ENCODE measurements around the gene GTF3C2. TPM values are rescaled to one million over a fixed set of nuclear protein-coding genes. Genes with fewer than 3 reads are reported as not detected.

Gene GTF3C2
- total RNA-seq, 4 donors from 2014 or later = 27.5 to 44.3 (median 31.6) TPM

DNA sequence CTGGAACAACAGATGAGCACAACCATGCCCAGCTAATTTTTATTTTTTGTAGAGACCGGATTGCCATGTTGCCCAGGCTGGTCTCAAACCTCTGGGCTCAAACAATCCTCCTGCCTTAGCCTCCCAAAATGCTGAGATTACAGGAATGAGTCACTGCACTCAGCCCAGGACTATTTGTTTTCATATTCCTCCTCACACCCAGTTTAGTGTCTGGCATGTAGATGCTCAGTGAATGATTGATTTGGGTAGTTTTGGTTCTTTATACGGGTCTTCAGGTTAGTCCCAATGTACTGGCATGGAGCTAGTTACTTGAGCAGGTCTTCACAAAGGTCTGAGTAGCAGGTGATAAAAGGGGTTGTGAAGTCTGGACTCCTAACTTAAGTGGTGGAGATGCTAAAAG is 7.4 kb upstream of the GTF3C2 start:
- WGBS = 84% methylated on average over 2 of the region's 2 CpGs
- no peak for DNase-seq (ENCODE audit: extremely low spot score)
- Histone ChIP-seq H3K27me3 (no peaks in the 10 kb centered on the region), H3K4me1 (peaks cover 5 to 10% (median 6%) of the 10 kb centered on the region in 4 donors), H3K9me3 (no peaks in the 10 kb centered on the region), H3K27ac (replicated peaks in 1 of 4) (no peak overlapping the region), H3K36me3 (peaks cover 47 to 61% (median 56%) of the 10 kb centered on the region in 4 donors), H3K4me3 (no peak overlapping the region)
- no peak for TF ChIP-seq POLR2AphosphoS5 (IDR thresholded peaks at IDR 0.05)
- TF ChIP-seq, protein P1, sequence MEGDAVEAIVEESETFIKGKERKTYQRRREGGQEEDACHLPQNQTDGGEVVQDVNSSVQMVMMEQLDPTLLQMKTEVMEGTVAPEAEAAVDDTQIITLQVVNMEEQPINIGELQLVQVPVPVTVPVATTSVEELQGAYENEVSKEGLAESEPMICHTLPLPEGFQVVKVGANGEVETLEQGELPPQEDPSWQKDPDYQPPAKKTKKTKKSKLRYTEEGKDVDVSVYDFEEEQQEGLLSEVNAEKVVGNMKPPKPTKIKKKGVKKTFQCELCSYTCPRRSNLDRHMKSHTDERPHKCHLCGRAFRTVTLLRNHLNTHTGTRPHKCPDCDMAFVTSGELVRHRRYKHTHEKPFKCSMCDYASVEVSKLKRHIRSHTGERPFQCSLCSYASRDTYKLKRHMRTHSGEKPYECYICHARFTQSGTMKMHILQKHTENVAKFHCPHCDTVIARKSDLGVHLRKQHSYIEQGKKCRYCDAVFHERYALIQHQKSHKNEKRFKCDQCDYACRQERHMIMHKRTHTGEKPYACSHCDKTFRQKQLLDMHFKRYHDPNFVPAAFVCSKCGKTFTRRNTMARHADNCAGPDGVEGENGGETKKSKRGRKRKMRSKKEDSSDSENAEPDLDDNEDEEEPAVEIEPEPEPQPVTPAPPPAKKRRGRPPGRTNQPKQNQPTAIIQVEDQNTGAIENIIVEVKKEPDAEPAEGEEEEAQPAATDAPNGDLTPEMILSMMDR (IDR thresholded peaks at IDR 0.05) = no peak
- TF ChIP-seq POLR2A (IDR thresholded peaks at IDR 0.05; ENCODE audit: low read depth) = no peak
- TF ChIP-seq EP300 (IDR thresholded peaks at IDR 0.05) = no peak
- intact Hi-C loops (cut with DNase I) = no loop called here

DNA sequence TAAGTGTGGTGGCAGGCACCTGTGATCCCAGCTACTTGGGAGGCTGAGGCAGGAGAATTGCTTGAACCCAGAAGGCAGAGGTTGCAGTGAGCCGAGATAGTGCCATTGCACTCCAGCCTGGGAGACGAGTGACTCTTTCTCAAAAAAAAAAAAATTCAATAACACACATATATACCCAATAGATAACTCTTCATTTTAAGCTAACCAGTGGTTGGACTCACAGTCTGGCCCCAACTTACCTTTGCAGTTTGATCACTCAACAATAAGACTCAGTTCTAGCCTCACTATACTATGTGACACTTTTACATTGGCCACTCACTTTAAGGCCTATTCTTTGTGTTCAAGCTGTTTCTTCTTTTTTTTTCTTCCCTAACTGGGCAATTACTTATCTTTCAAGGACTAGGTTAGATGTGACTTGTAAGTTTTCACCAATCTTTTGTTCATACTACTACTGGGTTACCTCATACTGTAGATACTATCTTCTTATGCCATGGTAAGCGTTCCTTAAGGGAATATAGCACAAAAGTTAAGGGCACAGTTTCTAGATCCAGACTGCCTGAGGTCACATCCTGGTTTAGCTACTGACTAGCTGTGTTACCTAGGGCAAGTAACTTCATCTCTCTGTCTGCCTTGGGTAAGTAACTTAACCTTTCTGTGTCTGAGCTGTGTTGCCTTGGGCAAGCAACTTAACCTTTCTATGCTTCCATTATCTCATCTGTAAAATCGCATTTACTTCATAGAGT is 6.3 kb upstream of the GTF3C2 start:
- Histone ChIP-seq H3K27me3 (no peaks in the 10 kb centered on the region), H3K4me3 (no peak overlapping the region), H3K4me1 (peaks cover 6 to 8% (median 7%) of the 10 kb centered on the region in 4 donors), H3K9me3 (no peaks in the 10 kb centered on the region), H3K36me3 (peaks cover 45 to 50% (median 46%) of the 10 kb centered on the region in 4 donors), H3K27ac (replicated peaks in 1 of 4) (no peak overlapping the region)
- intact Hi-C loops (cut with DNase I) = no loop called here
- WGBS = 92% methylated on average over 4 of the region's 4 CpGs
- no peak for DNase-seq (ENCODE audit: extremely low spot score)
- TF ChIP-seq, protein P1 (IDR thresholded peaks at IDR 0.05) = no peak
- TF ChIP-seq POLR2A (IDR thresholded peaks at IDR 0.05; ENCODE audit: low read depth) = no peak
- no peak for TF ChIP-seq POLR2AphosphoS5 (IDR thresholded peaks at IDR 0.05)
- no peak for TF ChIP-seq EP300 (IDR thresholded peaks at IDR 0.05)

DNA sequence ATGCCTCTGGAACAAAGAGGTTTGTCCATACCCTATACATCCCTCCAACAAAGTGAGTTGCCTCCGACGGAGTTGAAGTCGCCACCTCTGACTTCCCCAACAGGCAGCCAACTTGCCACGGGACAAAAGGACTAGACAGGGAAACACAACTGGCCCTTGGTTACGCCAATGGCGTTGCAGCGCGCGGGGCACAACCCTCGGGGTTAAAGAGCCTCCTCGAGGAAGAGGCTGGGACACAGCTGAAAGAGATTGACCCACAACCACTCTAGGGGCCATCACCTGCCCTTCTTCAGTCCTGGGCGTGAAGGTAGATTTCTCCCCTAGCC is 545 bp downstream of the GTF3C2 start:
- Histone ChIP-seq H3K27me3 (no peaks in the 10 kb centered on the region), H3K4me1 (peaks cover 27 to 48% (median 40%) of the 10 kb centered on the region in 4 donors), H3K4me3 (peak overlapping the region; percentile 83 to 94 (median 91)), H3K36me3 (no peaks in the 10 kb centered on the region), H3K9me3 (no peaks in the 10 kb centered on the region), H3K27ac (replicated peaks in 1 of 4) (peak overlapping the region; percentile 85 to 92 (median 88))
- no peak for TF ChIP-seq EP300 (IDR thresholded peaks at IDR 0.05)
- TF ChIP-seq, protein P1 (IDR thresholded peaks at IDR 0.05) = no peak
- no peak for TF ChIP-seq POLR2A (IDR thresholded peaks at IDR 0.05; ENCODE audit: low read depth)
- no peak for TF ChIP-seq POLR2AphosphoS5 (IDR thresholded peaks at IDR 0.05)
- intact Hi-C loops (cut with DNase I) = loop anchor here (5.0 kb wide), 1 partner anchor 34 kb away; the partner anchor contains the start of gene MPV17
- 0% methylated on average over 5 of the region's 12 CpGs for WGBS
- DNase-seq (ENCODE audit: extremely low spot score) = no peak

DNA sequence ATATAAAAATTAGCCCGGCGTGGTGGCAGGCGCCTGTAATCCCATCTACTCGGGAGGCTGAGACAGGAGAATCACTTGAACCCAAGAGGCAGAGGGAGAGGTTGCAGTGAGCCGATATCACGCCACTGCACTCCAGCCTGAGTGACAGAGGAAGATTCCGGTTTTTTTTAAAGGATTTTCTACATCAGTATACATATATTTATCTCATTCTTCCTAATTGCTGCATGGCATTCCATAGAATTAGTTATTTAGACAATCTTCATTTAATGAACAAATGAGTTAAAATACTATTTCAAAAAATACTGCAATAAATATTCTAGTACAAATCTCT is 2.0 kb downstream of the GTF3C2 start:
- no peak for TF ChIP-seq POLR2AphosphoS5 (IDR thresholded peaks at IDR 0.05)
- TF ChIP-seq, protein P1 (IDR thresholded peaks at IDR 0.05) = no peak
- TF ChIP-seq POLR2A (IDR thresholded peaks at IDR 0.05; ENCODE audit: low read depth) = no peak
- no peak for TF ChIP-seq EP300 (IDR thresholded peaks at IDR 0.05)
- Histone ChIP-seq H3K4me1 (peaks cover 27 to 52% (median 40%) of the 10 kb centered on the region in 4 donors), H3K4me3 (no peak overlapping the region), H3K27ac (replicated peaks in 1 of 4) (no peak overlapping the region), H3K36me3 (peaks cover 0 to 10% (median 2%) of the 10 kb centered on the region in 4 donors), H3K27me3 (no peaks in the 10 kb centered on the region), H3K9me3 (no peaks in the 10 kb centered on the region)
- intact Hi-C loops (cut with DNase I) = no loop called here
- WGBS = 89% methylated on average over 7 of the region's 7 CpGs
- no peak for DNase-seq (ENCODE audit: extremely low spot score)

All from esophagus muscularis mucosa (tissue), 4 donors.